IMR-90 (cell line): Measurements from ENCODE around the gene BNIP5. TPM values are rescaled to one million over a fixed set of nuclear protein-coding genes. Genes with fewer than 3 reads are reported as not detected.

ENCODE experiments used
- ATAC-seq: fragments of 200-7000 bp; cut with Tn5 transposase; 2 replicates; pipeline ENCODE4 v1.9.1; 2020; ENCODE audit warnings: low read depth, mild to moderate bottlenecking, moderate library complexity
- BruUV-seq: library from RNA; stranded (reverse); fragments of 400-500 nt; replicated peaks from 2 replicates; lab custom pipeline; 2021; lab: Mats Ljungman, UMichigan
- CTCF ChIA-PET: fragments of 300-600 bp; formaldehyde crosslinking; extraction: SDS; loops from one replicate; lab custom pipeline; 2021; ENCODE audit warnings: antibody characterized with exemption; lab: Yijun Ruan, JAX
- POLR2A ChIA-PET: fragments of 300-600 bp; sonication (Branson Sonifier 250); formaldehyde crosslinking; loops from one replicate; lab custom pipeline; 2022; ENCODE audit warnings: antibody characterized with exemption; ENCODE audit not compliant: unreplicated experiment; lab: Charles Lee
- DNase-seq: peaks from one replicate; pipeline ENCODE4 v3.0.0; 2013
- H2AFZ ChIP-seq: replicated peaks from 2 replicates; pipeline ENCODE3; 2013; ENCODE audit warnings: low read length, mild to moderate bottlenecking; ENCODE audit not compliant: poor library complexity
- H2AK5ac ChIP-seq: 2 replicates; pipeline ENCODE4 v1.6.1; 2013; ENCODE audit warnings: low read depth, low read length, inconsistent platforms
- H2AK9ac ChIP-seq: replicated peaks from 2 replicates; pipeline ENCODE3; 2013; ENCODE audit warnings: mild to moderate bottlenecking, low read depth, low read length, moderate library complexity; ENCODE audit not compliant: poor library complexity
- H2BK120ac ChIP-seq: 2 replicates; pipeline ENCODE4 v1.6.1; 2013; ENCODE audit warnings: low read depth, low read length, inconsistent platforms
- H2BK15ac ChIP-seq: 3 replicates; pipeline ENCODE4 v1.6.1; 2013; ENCODE audit warnings: low read depth, low read length, inconsistent platforms
- H2BK20ac ChIP-seq: 2 replicates; pipeline ENCODE4 v1.6.1; 2013; ENCODE audit warnings: low read depth, mild to moderate bottlenecking, inconsistent platforms, low read length, moderate library complexity
- H2BK5ac ChIP-seq: 2 replicates; pipeline ENCODE4 v1.6.1; 2013; ENCODE audit warnings: mild to moderate bottlenecking, low read depth, low read length, inconsistent platforms; ENCODE audit not compliant: poor library complexity, severe bottlenecking
- H3K14ac ChIP-seq: replicated peaks from 2 replicates; pipeline ENCODE4 v1.6.1; 2013; ENCODE audit warnings: low read depth, low read length, inconsistent platforms
- H3K18ac ChIP-seq: 2 replicates; pipeline ENCODE4 v1.6.1; 2013; ENCODE audit warnings: low read depth, low read length, control low read depth
- H3K23ac ChIP-seq: 2 replicates; pipeline ENCODE4 v1.6.1; 2013; ENCODE audit warnings: low read depth, low read length, inconsistent platforms
- H3K27ac ChIP-seq: 2 replicates; pipeline ENCODE4 v1.5.1; 2013; ENCODE audit warnings: mild to moderate bottlenecking, control low read depth, low read length; ENCODE audit not compliant: insufficient read depth
- H3K27me3 ChIP-seq: 2 replicates; pipeline ENCODE4 v1.6.1; 2013; ENCODE audit warnings: low read length; ENCODE audit not compliant: control insufficient read depth, insufficient read depth
- H3K36me3 ChIP-seq: 2 replicates; pipeline ENCODE4 v1.6.1; 2013; ENCODE audit warnings: low read length, mixed read lengths; ENCODE audit not compliant: control insufficient read depth, insufficient read depth
- H3K4ac ChIP-seq: 2 replicates; pipeline ENCODE4 v1.6.1; 2013; ENCODE audit warnings: low read depth, low read length, inconsistent platforms
- H3K4me1 ChIP-seq: 2 replicates; pipeline ENCODE4 v1.6.1; 2013; ENCODE audit warnings: low read length, mixed read lengths; ENCODE audit not compliant: control insufficient read depth, insufficient read depth
- H3K4me2 ChIP-seq: 2 replicates; pipeline ENCODE4 v1.6.1; 2013; ENCODE audit warnings: low read depth, mild to moderate bottlenecking, control low read depth, low read length, moderate library complexity
- H3K4me3 ChIP-seq: 2 replicates; pipeline ENCODE4 v1.5.1; 2013; ENCODE audit warnings: low read depth, mild to moderate bottlenecking, control low read depth, low read length, moderate library complexity; ENCODE audit not compliant: insufficient read depth
- H3K56ac ChIP-seq: 2 replicates; pipeline ENCODE4 v1.6.1; 2013; ENCODE audit warnings: low read length, inconsistent platforms; ENCODE audit not compliant: insufficient read depth; ENCODE audit errors: extremely low read depth
- H3K79me1 ChIP-seq, 2 experiments: 2 replicates each; pipeline ENCODE4 v1.6.1; 2013; ENCODE audit warnings: low read length in 2 of 2, inconsistent platforms in 1 of 2, low read depth in 1 of 2
- H3K9ac ChIP-seq: 2 replicates; pipeline ENCODE4 v1.6.1; 2013; ENCODE audit warnings: low read depth, low read length, control low read depth
- H3K9me1 ChIP-seq: 2 replicates; pipeline ENCODE4 v1.6.1; 2013; ENCODE audit warnings: low read length, inconsistent platforms; ENCODE audit not compliant: insufficient read depth
- H3K9me3 ChIP-seq: 2 replicates; pipeline ENCODE4 v1.6.1; 2013; ENCODE audit warnings: low read length; ENCODE audit not compliant: control insufficient read depth, insufficient read depth
- H4K20me1 ChIP-seq: 2 replicates; pipeline ENCODE4 v1.6.1; 2013; ENCODE audit warnings: low read length, inconsistent platforms; ENCODE audit not compliant: insufficient read depth
- H4K5ac ChIP-seq: 2 replicates; pipeline ENCODE4 v1.6.1; 2013; ENCODE audit warnings: mild to moderate bottlenecking, low read depth, low read length, control low read depth
- H4K8ac ChIP-seq, 2 experiments: 2 replicates each; pipeline ENCODE4 v1.6.1; 2013; ENCODE audit warnings: low read depth in 2 of 2, low read length in 2 of 2, control low read depth in 1 of 2, inconsistent platforms in 1 of 2
- H4K91ac ChIP-seq: 2 replicates; pipeline ENCODE4 v1.6.1; 2013; ENCODE audit warnings: low read depth, low read length, inconsistent platforms; ENCODE audit not compliant: insufficient read depth
- FOS ChIP-seq: fragments of 150-350 bp; IDR thresholded peaks from 2 replicates; pipeline ENCODE4 v1.6.1; 2016; ENCODE audit warnings: low read depth, low read length
- MAFK ChIP-seq: IDR thresholded peaks from 2 replicates; pipeline ENCODE4 v1.6.1; 2012; ENCODE audit warnings: low read depth, low read length, improper control_type of control experiment
- NFE2L2 ChIP-seq: fragments of 150-350 bp; IDR thresholded peaks from 2 replicates; pipeline ENCODE4 v1.6.1; 2016; ENCODE audit warnings: low read depth, mild to moderate bottlenecking, low read length
- POLR2A ChIP-seq: IDR thresholded peaks from 2 replicates; pipeline ENCODE4 v1.6.1; 2012; ENCODE audit warnings: mild to moderate bottlenecking, low read depth, low read length
- WGBS, 2 experiments: methylation state at CpG; one replicate each; pipeline versions ENCODE4 v1.1.5 to v1.1.7; 2013; ENCODE audit warnings: missing lambda C conversion rate in 2 of 2; ENCODE audit not compliant: insufficient read length in 1 of 2; ENCODE audit errors: extremely low coverage in 2 of 2; 5-methylcytosine and 5-hydroxymethylcytosine counted together
- dilution Hi-C: fragments of 300-500 bp; cut with HindIII; formaldehyde crosslinking; loops from one replicate; pipeline ENCODE4 v1.14.3; 2018; ENCODE audit warnings: low sequenced_read_pairs; ENCODE audit not compliant: unreplicated experiment
- in situ Hi-C: fragments of 300-500 bp; cut with MboI; formaldehyde crosslinking; loops from 3 replicates; pipeline ENCODE4 v1.14.3; 2019; ENCODE audit warnings: low sequenced_read_pairs, inconsistent platforms, mixed read lengths
- intact Hi-C: fragments of 100-400 bp; cut with micrococcal nuclease; formaldehyde crosslinking; loops from 2 replicates; pipeline ENCODE4 v1.10.0; 2022
- polyA plus RNA-seq, 3 experiments: library from polyadenylated mRNA; depleted of rRNA; stranded (reverse); fragments of >200 nt; gene quantifications; 2 replicates each; pipeline ENCODE4 v1.2.3, GENCODE V29; 2012; ENCODE audit warnings: low replicate concordance in 1 of 3
- total RNA-seq: library from RNA; depleted of rRNA; stranded (reverse); fragments of >200 nt; gene quantifications from 2 replicates; pipeline ENCODE4 v1.2.3, GENCODE V29; 2012

BNIP5 gene
- total and polyA plus RNA-seq, 2 of the 4 experiments (the other 2 are of a cell fraction) = not detected

GRCh38 chr6:36371211-36371610 lies 34.5 kb upstream of the BNIP5 start:
- H2AK5ac ChIP-seq = no peak overlapping the region
- H2AFZ ChIP-seq = no peak overlapping the region
- in situ Hi-C loops (no loop called here), intact Hi-C loops (no loop called here), dilution Hi-C loops (no loop called here)
- H4K5ac ChIP-seq = no peak overlapping the region
- no peak overlapping the region for H4K8ac ChIP-seq
- H2AK9ac ChIP-seq = no peak overlapping the region
- no peak for ATAC-seq
- no TSS peak for BruUV-seq
- no peaks in the 10 kb centered on the region for H3K36me3 ChIP-seq
- no peaks in the 10 kb centered on the region for H3K79me1 ChIP-seq
- no peak overlapping the region for H3K27ac ChIP-seq
- H2BK20ac ChIP-seq = no peak overlapping the region
- WGBS, 2 experiments = 80% methylated on average over 1 of the region's 9 CpGs; no CpG with 5 or more reads in 1 of the 2 experiments
- H3K4me1 ChIP-seq = peaks cover 3% of the 10 kb centered on the region
- no peak overlapping the region for H3K4ac ChIP-seq
- no peaks in the 10 kb centered on the region for H4K20me1 ChIP-seq
- 0 out of 2 replicates have a peak, but pooled peaks cover 3% of the 10 kb centered on the region for H3K9me1 ChIP-seq
- no peak overlapping the region for H3K4me2 ChIP-seq
- H3K18ac ChIP-seq = no peak overlapping the region
- no peak overlapping the region for H2BK5ac ChIP-seq
- H3K4me3 ChIP-seq = no peak overlapping the region
- no peak for TF ChIP-seq NFE2L2
- no peak for TF ChIP-seq FOS
- TF ChIP-seq MAFK = no peak
- TF ChIP-seq POLR2A = no peak
- H3K9ac ChIP-seq = no peak overlapping the region
- H2BK120ac ChIP-seq = no peak overlapping the region
- H3K23ac ChIP-seq = no peak overlapping the region
- no peak overlapping the region for H4K91ac ChIP-seq
- CTCF ChIA-PET = no interaction called here
- H3K9me3 ChIP-seq = no peaks in the 10 kb centered on the region
- H3K14ac ChIP-seq = no peak overlapping the region
- no peak overlapping the region for H3K56ac ChIP-seq
- DNase-seq = no peak
- peaks cover 37% of the 10 kb centered on the region for H3K27me3 ChIP-seq
- POLR2A ChIA-PET = no interaction called here
- no peak overlapping the region; the same call in 2 of the 3 replicates for H2BK15ac ChIP-seq
